GM10248 (cell line): Measurements from ENCODE around the gene CCHCR1.

ENCODE experiments used
- CTCF ChIA-PET: fragments of 300-600 bp; sonication (Branson Sonifier 250); formaldehyde crosslinking; extraction: SDS; loops from one replicate; lab custom pipeline; 2021; ENCODE audit warnings: antibody characterized with exemption; lab: Yijun Ruan, JAX
- POLR2A ChIA-PET: fragments of 350-650 bp; sonication (Branson Sonifier 250); formaldehyde crosslinking; extraction: SDS; loops from one replicate; lab custom pipeline; 2020; ENCODE audit warnings: antibody characterized with exemption; lab: Yijun Ruan, JAX
- DNase-seq: peaks from one replicate; pipeline ENCODE4 v3.0.0; 2012; ENCODE audit errors: extremely low spot score
- TF ChIP-seq, protein P1 (sequence below): IDR thresholded peaks from 2 replicates; pipeline ENCODE4 v1.5.1; 2012; ENCODE audit warnings: mild to moderate bottlenecking, low read depth; ENCODE audit errors: extremely low read depth, missing control alignments, control extremely low read depth

Gene CCHCR1

GRCh38 chr6:31179042-31179386, 21.4 kb upstream of the CCHCR1 start:
- ChIA-PET CTCF (no interaction called here), POLR2A (no interaction called here)
- TF ChIP-seq, protein P1, sequence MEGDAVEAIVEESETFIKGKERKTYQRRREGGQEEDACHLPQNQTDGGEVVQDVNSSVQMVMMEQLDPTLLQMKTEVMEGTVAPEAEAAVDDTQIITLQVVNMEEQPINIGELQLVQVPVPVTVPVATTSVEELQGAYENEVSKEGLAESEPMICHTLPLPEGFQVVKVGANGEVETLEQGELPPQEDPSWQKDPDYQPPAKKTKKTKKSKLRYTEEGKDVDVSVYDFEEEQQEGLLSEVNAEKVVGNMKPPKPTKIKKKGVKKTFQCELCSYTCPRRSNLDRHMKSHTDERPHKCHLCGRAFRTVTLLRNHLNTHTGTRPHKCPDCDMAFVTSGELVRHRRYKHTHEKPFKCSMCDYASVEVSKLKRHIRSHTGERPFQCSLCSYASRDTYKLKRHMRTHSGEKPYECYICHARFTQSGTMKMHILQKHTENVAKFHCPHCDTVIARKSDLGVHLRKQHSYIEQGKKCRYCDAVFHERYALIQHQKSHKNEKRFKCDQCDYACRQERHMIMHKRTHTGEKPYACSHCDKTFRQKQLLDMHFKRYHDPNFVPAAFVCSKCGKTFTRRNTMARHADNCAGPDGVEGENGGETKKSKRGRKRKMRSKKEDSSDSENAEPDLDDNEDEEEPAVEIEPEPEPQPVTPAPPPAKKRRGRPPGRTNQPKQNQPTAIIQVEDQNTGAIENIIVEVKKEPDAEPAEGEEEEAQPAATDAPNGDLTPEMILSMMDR: no peak
- no peak for DNase-seq

GRCh38 chr6:31178143-31179041, 20.8 kb upstream of the CCHCR1 start:
- no peak for DNase-seq
- CTCF ChIA-PET: interaction anchor here (0.6 to 2.9 kb wide), 4 partner anchors 10 to 25 kb away, joined by 3 to 15 read pairs (median 6); no protein-coding TSS in a partner anchor
- TF ChIP-seq, protein P1: no peak
- POLR2A ChIA-PET: no interaction called here

DNA sequence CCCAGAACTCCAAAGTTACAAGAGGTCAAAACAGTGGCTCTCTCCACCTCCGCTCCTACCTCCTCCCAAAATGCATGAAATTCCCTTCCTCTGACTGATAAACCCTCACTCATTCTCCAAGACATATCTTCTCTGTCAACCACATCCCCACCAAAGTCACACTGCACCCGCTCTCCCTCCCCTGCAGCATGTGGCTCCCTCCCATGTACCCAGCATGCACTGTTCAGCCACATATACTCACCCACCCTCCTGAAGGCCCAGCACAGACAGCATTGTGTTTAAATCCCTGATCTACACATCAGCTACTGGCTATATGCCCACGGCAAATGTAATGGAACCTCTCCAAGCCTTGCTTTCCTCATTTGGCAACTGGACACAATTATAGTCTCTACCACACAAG, 18.4 kb upstream of the CCHCR1 start:
- DNase-seq: no peak
- CTCF ChIA-PET: interaction anchor here (2.2 to 2.9 kb wide), 2 partner anchors 10 to 16 kb away, joined by 8 to 15 read pairs; no protein-coding TSS in a partner anchor
- POLR2A ChIA-PET: no interaction called here
- TF ChIP-seq, protein P1: no peak

- POLR2A ChIA-PET: no interaction called here
- TF ChIP-seq, protein P1: no peak
- DNase-seq: no peak
- CTCF ChIA-PET: no interaction called here
Measured at GRCh38 chr6:31174378-31174777, 16.8 kb upstream of the CCHCR1 start.

- CTCF ChIA-PET: no interaction called here
- TF ChIP-seq, protein P1: no peak
- DNase-seq: no peak
- POLR2A ChIA-PET: no interaction called here
Measured at GRCh38 chr6:31173406-31173805, 15.8 kb upstream of the CCHCR1 start.

GRCh38 chr6:31172973-31173384, 15.4 kb upstream of the CCHCR1 start:
- DNase-seq: no peak
- ChIA-PET POLR2A (no interaction called here), CTCF (no interaction called here)
- TF ChIP-seq, protein P1: no peak
